Activated naive CD8-positive, alpha-beta T cell treated with anti-CD3 and anti-CD28 coated beads for 36 hours (primary cell): Measurements from ENCODE around the gene WSCD1. TPM values are rescaled to one million over a fixed set of nuclear protein-coding genes. Genes with fewer than 3 reads are reported as not detected.

ENCODE experiments used
- DNase-seq: peaks from one replicate; pipeline ENCODE4 v3.0.0; 2021
- H3K27ac Mint-ChIP-seq: one replicate; pipeline ENCODE4 v1.8.0; 2022; ENCODE audit warnings: mild to moderate bottlenecking, moderate library complexity, mixed read lengths
- H3K27me3 Mint-ChIP-seq: one replicate; pipeline ENCODE4 v1.8.0; 2022; ENCODE audit warnings: mild to moderate bottlenecking, mixed read lengths
- H3K36me3 Mint-ChIP-seq: one replicate; pipeline ENCODE4 v1.8.0; 2021; ENCODE audit warnings: mild to moderate bottlenecking, mixed read lengths
- H3K4me1 Mint-ChIP-seq: one replicate; pipeline ENCODE4 v1.8.0; 2021; ENCODE audit warnings: mixed read lengths
- H3K4me3 Mint-ChIP-seq: one replicate; pipeline ENCODE4 v1.8.0; 2022; ENCODE audit warnings: mild to moderate bottlenecking, moderate library complexity, mixed read lengths
- H3K9me3 Mint-ChIP-seq: one replicate; pipeline ENCODE4 v1.8.0; 2022; ENCODE audit warnings: mixed read lengths
- total RNA-seq, 2 experiments: library from RNA; stranded (reverse); gene quantifications; one replicate each; pipeline ENCODE4 v1.2.3, GENCODE V29; 2021

WSCD1 gene
- total RNA-seq, 2 experiments from 2014 or later, result 0.20 to 0.27 TPM

DNA sequence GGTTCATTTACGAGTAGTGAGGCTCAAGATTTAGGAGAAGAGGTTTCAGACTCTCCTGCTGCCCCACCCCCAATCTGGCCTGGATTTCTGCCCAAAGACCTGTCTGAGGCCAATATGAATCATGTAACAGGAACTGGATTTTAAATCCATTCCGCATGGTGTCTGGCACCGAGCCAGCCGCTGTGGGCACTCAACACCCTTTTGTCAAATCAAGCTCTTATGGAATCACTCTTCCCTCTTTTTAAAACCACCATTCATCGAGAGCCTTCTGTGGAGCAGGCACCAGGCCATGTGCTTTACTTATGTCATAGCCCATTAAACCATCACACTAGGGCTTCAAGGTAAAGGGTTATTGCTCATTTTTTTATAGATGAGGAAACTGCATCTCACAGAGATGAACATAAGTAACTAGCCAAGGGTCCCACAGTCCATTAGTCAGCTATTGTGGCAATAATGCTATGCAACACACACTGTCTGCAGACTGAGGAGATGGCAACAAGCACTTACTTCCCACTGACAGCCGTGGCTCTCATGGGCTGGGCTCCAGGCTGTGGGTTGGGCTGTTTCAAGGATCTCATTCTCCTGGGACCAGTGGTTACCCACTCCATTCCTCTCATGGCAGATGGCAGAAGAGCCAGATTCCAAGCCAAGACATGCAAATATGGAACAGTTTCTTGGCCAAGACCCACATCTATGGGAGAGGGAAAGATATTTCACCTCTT is 93.6 kb downstream of the WSCD1 start:
- Mint-ChIP-seq H3K9me3 (no peaks in the 10 kb centered on the region), H3K4me3 (no peak overlapping the region), H3K27ac (no peak overlapping the region), H3K36me3 (no peaks in the 10 kb centered on the region), H3K27me3 (peaks cover 23% of the 10 kb centered on the region), H3K4me1 (no peaks in the 10 kb centered on the region)
- DNase-seq, result no peak

DNA sequence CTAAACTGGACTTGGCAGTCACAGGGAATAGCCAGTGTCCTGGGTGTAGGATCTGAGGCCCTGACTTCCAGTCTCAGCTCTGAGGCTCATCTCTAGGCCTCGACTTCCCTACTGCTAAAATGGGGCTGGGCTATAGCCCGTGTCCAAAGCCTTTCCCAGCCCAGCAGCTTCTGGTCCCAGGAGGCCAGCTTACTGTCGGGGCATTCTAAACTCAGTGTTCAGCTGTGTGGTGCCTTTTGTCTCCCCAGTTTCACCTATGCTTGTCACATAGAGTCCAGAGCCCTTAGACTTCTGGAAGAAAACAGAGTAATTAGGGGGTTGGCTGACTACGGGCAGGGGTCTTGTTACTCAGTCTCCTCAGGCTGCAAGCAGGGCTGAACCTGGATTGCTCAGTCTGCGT is 94.8 kb downstream of the WSCD1 start:
- H3K9me3 Mint-ChIP-seq, result no peaks in the 10 kb centered on the region
- H3K4me1 Mint-ChIP-seq, result no peaks in the 10 kb centered on the region
- no peak overlapping the region for H3K4me3 Mint-ChIP-seq
- no peak overlapping the region for H3K27ac Mint-ChIP-seq
- DNase-seq, result no peak
- no peaks in the 10 kb centered on the region for H3K36me3 Mint-ChIP-seq
- H3K27me3 Mint-ChIP-seq, result peaks cover 20% of the 10 kb centered on the region

DNA sequence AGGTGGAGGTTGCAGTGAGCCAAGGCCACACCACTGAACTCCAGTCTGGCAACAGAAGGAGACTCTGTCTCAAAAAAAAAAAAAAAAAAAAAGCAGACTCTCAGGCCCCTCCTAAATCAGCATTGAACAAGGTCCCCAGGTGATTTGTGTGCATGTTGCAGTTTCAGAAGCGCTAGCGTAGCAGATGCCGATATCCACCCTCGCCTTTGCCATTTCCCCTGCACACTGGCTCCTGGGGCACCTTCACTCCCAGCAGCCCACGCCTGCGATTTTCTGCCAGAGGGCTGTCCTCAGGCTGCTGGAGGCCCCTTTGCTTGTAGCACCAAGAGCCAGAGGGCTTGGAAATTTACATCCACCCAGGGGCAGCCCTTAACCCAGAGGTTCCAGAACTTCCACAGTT is 95.6 kb downstream of the WSCD1 start:
- H3K4me3 Mint-ChIP-seq, result no peak overlapping the region

DNA sequence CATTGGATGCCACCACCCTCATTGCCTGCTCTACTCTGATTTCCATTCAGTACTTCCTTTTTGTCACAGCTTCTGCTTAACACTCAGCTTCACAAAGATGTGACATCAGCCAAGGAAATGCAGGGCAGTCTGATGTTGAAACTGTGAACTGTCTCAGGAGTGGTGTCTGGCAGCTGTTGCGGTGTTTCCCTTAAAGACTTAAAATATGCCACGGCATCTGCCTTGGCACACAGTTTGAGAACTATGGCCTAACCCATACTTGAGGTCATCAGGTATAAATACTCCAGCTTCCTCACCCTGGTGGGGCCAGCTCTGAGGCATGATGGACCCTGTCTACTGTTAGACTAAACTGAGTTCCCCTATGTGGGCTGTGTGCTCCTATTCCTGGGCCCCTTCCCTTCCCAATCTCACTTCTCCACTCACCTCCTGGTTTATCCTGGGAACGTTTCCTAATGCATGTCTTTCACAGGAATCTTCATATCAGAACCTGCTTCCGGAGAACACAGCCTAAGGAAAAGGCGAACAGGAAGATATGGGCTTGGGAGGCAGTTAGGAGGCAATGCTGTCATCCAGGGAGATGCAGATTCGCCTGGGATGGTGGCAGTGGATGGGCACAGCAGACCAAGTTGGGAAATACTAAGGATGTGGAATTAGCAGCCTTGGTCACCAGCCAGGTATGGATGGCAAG is 96.5 kb downstream of the WSCD1 start:
- Mint-ChIP-seq H3K36me3 (no peaks in the 10 kb centered on the region), H3K27me3 (peaks cover 17% of the 10 kb centered on the region), H3K4me1 (no peaks in the 10 kb centered on the region)

More for the DNA sequence above, 95.6 kb downstream of the WSCD1 start:
- Mint-ChIP-seq H3K4me1 (no peaks in the 10 kb centered on the region), H3K27ac (no peak overlapping the region), H3K36me3 (no peaks in the 10 kb centered on the region), H3K27me3 (peaks cover 17% of the 10 kb centered on the region), H3K9me3 (no peaks in the 10 kb centered on the region)
- DNase-seq, result no peak

DNA sequence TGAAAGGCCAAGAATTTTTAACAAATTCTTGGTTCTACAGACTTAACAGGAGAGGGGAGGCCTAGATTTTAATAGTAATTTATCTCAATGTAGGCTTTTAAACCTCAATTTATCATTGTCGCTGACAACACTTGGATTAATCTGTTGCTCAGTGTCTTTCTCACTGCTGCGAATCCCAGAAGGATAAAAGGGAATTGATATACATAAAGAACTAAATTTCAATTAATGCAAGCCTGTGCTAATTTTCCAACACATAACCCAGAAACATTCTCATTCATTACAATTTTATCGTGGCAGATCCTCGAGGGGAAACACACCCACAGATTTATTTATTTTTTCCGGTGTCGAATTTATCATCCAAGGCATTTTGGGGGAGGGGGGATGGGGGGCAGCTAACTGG is 98.1 kb downstream of the WSCD1 start:
- Mint-ChIP-seq H3K4me3 (no peak overlapping the region), H3K27me3 (peaks cover 12% of the 10 kb centered on the region), H3K27ac (no peak overlapping the region), H3K9me3 (no peaks in the 10 kb centered on the region), H3K4me1 (no peaks in the 10 kb centered on the region), H3K36me3 (no peaks in the 10 kb centered on the region)
- DNase-seq, result no peak

More for the DNA sequence above, 96.5 kb downstream of the WSCD1 start:
- H3K9me3 Mint-ChIP-seq, result no peaks in the 10 kb centered on the region
- no peak overlapping the region for H3K27ac Mint-ChIP-seq
- H3K4me3 Mint-ChIP-seq, result no peak overlapping the region
- no peak for DNase-seq

DNA sequence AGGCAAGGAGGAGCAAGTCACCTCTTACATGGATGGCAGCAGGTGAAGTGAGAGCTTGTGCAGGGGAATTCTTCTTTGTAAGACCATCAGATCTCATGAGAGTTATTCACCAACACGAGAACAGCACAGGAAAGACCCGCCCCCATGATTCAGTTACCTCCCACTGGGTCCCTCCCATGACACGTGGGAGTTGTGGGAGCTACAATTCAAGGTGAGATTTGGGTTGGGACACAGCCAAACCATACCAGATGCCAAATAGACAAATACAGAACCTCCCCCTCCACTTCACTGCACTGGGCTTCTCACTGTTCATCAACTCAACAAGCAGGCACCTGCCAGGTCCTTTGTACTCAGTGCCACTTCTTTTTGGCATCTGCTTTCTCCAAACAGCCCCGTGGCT is 100.2 kb downstream of the WSCD1 start:
- no peaks in the 10 kb centered on the region for H3K36me3 Mint-ChIP-seq
- no peak overlapping the region for H3K27ac Mint-ChIP-seq
- no peaks in the 10 kb centered on the region for H3K9me3 Mint-ChIP-seq
- H3K27me3 Mint-ChIP-seq, result peaks cover 6% of the 10 kb centered on the region
- no peaks in the 10 kb centered on the region for H3K4me1 Mint-ChIP-seq
- H3K4me3 Mint-ChIP-seq, result no peak overlapping the region
- DNase-seq, result no peak

DNA sequence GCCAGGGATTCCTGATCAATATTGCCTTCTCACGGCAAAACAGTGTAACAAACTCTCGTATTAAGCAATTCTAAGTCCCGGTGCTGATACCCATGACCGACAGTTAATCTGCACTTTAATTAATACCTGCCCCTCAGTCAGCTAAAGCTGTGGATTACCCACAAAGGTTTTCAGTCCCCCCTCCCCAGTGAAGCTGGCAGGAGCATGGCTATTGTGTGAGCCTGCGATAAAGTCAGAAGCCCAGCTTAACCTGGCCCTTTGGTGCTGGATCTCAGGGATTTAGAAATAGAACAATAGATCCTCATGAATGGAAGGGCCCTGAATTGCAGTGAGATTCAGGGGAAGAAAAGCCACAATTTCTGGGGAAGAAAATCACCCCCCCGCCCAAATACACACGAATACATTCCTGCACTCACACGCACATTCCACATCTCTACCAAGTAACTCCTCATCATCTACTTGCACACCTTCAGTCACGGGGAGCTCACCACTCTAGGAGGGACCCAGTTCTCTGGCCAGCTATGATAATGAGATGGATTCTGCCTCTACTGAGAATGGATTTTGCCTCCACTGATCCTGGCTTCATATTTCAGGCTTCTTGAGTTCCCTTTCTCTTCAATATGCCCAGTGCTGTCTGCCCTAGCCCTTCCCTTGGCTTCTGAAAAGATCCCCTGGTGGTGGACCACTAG is 102.6 kb downstream of the WSCD1 start:
- Mint-ChIP-seq H3K4me1 (no peaks in the 10 kb centered on the region), H3K27ac (no peak overlapping the region), H3K36me3 (no peaks in the 10 kb centered on the region), H3K9me3 (no peaks in the 10 kb centered on the region), H3K4me3 (no peak overlapping the region), H3K27me3 (peaks cover 4% of the 10 kb centered on the region)
- no peak for DNase-seq

DNA sequence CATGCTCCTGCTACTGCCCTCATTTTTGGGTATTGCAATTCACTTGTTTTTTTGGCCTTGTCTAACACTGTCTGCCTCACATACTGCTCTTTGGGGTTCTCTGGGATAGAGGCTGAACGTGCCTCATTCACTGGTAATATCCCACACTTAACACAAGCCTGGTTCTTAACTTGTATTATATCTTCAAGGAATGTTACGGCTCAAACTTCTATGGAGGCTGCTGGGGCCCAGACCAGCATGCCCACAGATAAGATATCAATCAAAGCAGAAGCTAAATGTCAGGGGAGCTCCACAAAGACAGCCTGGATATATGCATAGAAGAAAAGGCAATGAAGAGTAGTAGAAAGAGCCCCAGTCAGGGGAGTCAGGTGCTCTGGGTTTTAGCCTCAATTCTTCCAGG is 103.5 kb downstream of the WSCD1 start:
- H3K36me3 Mint-ChIP-seq, result no peaks in the 10 kb centered on the region
- H3K4me3 Mint-ChIP-seq, result no peak overlapping the region
- H3K9me3 Mint-ChIP-seq, result no peaks in the 10 kb centered on the region
- H3K27me3 Mint-ChIP-seq, result no peaks in the 10 kb centered on the region
- no peak overlapping the region for H3K27ac Mint-ChIP-seq
- no peak for DNase-seq
- H3K4me1 Mint-ChIP-seq, result no peaks in the 10 kb centered on the region
